Stimulated activated CD8-positive, alpha-beta memory T cell treated with anti-CD3 and anti-CD28 coated beads, Interleukin-7, amount 100 ng/mL, for 4 hours (primary cell): ENCODE results near the gene NPTXR.

Experiments used
- DNase-seq, 2 donors: peaks; one replicate each; pipeline ENCODE4 v3.0.0-alpha.2; 2020; ENCODE audit warnings: low read depth in 2 of 2

The NPTXR gene

DNA sequence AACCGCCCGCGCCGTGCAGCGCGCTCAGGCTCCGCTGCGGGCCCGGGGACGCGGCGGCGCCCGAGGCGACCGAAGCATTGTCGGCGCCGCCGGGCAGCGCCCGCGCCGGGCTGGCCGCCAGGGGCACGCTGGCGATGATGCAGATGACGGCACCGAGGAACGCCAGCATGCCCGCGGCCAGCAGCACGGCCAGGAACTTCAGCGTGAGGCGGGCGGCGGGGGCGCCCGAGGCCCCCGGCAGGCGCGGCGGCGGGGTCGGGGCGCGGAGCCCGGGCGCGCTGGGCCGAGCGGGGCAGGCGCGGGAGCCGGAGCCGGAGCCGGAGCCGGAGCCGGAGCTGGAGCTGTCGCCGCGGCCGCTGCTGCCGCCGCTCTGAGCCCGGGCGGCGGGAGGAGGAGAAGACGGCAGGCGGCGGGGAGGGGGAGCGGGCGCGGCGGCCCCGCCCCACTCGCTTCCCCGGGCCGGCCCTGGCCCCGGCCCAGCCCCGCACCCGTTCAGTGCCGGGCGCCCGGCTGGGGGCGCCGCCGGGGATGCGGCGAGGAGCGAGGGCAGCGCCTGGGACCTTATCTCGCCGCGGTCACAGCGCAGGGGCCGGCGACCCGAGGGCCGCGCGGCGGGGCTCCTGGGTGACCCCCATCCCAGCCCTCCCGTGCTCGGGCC lies at the start of gene NPTXR:
TSS of gene NPTXR (minus strand) at position 372 of the 658 bp plus-strand sequence.
- DNase-seq: peak in 1 of 2 donors; percentile 40

DNA sequence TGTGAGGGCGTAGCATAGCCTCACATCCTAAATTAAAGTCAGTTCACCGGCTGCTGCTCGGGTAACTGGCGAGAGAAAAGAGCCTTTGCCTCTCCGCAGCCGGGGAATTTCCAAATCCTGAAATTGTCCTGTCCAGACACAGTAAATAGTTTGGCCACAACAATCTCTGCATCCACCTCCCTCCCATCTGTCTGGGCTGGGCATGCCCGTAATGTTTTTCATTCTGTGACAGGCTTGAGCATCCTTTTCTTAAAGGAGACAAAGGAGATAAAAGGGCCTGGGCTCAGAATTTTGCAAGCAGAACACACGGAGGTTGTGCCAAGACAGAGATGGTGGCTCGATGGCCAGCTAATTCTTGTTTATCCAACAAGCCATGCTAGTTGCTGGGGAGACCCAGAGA lies 47.4 kb upstream of the NPTXR start:
- DNase-seq: no peak

DNA sequence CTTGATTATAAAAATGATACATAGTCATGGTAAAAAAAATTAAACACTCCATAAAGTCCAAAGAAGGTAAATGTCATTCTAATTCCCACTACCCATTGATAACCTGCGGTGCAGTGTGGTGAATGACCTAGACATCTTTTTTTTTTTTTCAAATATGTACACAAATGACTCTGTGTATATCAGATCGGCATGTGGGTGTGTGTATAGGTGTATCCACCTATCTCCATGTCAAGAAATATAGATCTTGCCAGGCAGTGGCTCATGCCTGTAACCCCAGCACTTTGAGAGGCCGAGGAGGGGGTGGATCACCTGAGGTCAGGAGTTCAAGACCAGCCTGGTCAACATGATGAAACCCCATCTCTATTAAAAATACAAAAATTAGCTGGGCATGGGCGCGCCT lies 46.5 kb upstream of the NPTXR start:
- no peak for DNase-seq

DNA sequence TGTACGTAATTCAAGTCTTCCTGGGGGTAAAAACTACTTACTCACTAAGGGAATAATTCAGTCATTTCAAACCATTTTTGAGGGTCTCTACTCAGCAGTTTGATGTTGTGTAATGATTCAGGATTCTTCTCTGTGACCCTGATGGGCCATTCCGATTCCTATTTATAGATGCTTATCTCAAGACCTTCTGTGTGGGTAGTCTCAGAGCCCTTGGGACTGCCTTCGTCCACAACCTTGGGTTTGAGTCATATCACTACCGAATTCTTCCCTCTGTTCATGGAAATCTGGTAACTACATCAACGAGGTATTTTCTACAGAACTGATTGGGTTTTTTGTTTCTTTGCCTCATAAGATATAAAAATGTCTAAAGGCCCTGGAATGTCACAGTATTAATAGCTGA lies 42.5 kb upstream of the NPTXR start:
- DNase-seq: no peak

DNA sequence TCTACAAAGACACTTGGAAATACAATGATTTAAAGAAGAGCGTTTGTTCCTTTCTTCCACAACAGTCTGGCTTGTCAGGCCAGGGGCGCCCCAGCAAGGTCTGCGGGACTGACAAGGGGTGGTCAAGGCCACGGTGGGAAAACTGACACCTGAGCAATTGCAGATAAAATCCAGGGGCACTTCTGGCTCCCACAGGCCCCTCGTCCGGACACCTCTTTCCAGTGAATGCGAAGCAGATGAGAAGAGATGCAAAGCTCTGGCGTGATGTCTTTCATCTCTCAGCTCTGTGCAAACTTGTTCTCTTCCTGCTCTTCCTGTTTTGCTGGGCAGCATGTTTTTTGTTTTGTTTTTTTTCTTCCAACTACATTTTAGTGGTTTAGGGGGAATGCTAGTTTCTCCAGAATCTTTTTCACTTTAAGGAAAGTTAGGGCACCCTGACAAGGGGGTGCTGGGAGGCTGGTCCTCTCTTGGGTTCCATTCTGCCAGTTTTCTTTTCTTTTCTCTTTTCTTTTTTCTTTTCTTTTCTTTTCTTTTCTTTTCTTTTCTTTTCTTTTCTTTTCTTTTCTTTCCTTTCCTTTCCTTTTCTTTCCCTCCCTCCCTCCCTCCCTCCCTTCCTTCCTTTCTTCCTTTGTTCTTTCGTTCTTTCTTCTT lies 39.3 kb upstream of the NPTXR start:
- DNase-seq: no peak

DNA sequence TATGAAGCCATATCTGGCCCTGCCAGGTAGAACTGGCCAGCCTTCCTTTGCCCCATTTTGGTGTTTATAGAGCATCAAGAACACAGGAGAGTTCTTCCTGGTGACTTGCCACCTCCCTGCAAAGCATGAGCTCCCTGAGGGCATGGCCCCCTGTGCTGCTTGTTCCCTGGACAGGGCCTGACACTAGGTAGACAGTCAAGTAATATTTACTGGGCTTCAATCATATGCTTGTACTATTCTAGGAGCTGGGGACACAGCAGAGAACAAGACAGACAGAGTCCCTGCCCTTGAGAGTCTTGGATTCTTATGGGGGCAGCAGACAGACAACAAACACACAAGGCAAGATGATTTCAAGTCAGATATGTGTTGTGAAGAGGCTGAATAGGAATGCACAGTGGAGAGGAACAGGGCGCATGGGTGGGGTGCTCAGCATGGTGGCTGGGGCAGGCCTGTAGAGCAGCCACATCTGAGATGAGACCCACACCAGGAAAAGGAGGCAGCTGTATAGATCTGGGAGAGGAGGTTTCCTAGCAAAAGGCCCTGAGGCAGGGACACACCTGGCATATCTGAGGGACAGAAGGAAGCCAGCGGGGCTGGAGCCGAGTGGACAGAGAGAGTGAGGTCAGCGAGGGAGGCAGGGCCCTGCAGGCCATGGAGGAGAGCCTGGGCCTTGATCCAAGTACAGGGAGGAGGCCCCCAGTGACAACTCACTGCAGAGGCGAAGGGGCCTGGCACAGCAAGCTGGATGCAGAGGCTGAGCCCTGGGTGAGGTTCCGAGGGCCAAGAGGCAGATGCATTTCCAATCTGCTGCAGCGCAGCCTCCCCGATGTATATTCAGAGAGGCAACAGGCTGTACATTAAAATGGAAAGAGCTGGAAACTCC lies 38.4 kb upstream of the NPTXR start:
- no peak for DNase-seq

DNA sequence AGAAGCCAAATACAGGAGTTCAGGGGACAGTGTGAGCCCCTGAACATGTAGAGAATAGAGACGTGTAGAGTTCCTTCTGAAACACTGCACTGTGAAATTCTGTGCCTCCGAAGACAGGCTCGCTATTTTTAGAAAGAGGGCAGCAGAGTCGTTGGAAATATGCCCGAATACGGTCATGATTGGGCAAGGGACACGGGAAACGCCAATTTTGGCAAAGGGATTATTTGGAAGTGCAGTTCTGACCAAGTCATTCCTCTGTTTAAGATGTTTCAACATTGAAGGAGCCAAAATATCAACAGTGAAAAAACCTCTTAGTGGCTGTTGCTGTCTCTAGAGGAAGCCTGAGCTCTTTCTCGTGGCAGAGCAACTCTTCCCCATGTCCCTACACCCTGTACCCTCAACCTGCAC lies 37.6 kb upstream of the NPTXR start:
- DNase-seq: no peak

DNA sequence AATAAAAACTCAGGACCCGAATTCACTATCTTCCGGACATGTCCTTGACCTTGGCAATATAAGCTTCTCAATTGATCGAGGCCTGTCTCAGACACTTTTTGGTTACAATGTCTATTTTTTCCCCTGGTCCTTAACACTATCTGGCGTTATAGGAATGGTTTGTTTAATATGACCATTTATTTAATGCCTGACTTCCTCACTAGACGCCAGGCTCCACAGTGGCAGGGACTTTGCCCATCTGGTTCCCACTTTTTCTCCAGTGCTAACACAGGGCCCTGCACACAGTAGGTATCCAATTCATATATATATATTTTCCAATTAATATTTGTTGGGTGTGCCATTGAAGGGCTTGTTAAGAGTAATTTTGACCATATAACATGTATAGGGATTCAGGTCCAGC lies 36.1 kb upstream of the NPTXR start:
- DNase-seq: no peak

DNA sequence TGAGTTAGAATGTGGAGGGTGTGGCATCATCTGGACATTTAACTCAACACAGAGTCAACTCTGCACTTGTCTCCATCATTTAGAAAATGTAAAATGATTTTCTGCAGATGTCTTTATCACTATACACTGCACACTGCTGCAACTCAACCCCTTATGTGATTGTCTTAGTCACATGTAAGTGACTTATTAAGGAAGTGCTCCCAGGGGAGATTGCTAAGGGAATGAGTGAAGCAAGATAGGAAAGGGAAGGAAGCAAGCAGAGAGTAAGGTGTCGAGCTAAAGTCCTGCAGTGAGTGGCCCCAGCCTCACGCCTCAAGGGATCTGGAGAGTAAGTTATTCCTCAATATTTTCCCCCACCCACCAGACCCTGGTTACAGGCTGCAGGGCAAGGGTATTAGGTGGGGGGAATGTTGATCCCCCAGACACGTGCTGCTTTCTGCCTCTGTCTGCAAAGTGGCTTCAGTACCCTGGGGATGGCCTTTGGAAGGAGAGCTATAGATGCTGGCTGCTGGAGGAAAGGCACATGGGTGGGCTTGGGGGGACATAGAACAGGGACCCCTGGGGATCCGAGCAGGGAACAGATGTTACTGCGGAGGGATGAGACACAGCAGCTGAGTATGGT lies 35.4 kb upstream of the NPTXR start:
- no peak for DNase-seq

DNA sequence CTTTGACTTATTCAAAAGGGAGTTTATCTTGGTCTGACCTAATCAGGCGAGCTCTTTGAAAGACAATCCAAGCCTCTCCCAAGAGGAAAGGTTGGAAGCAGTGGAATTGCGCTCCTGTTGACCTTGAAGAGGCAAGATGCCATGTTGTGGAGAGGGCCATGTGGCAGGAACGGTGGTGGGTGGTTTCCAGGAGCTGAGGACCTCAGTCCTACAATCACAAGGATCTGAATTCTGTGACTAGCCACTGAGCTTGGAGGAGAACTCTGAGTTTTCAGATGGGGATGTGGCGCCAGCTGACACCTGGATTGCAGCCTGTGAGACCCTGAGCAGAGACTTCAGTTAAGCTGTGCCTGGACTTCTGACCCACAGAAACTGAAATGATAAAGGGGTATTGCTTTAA lies 34.2 kb upstream of the NPTXR start:
- no peak for DNase-seq

DNA sequence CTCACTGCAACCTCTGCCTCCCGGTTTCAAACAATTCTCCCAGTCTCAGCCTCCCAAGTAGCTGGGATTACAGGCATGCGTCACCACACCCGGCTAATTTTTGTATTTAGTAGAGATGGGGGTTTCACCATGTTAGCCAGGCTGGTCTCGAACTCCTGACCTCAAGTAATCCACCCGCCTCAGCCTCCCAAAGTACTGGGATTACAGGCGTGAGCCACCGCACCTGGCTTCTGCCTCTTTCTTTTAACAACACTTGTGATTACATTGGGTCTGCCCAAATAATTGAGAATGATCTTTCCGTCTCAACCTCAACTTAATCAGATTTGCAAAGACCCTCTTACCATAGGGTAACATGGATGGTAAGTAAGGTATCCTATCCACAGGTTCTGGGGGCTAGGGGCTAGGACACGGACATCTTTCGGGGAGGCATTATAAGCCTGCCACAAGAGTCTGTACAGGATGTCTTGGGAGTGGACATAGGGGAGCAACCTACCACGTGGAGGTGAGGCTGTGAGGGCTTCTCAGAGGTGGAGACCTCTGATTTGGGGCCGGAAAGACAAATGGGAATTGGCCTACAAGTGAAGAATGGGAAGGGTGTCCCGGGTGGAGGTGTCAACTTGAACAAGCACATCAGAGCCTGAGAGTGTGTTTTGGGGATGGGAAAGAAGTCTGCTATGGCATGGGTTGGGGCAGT lies 30.8 kb upstream of the NPTXR start:
- DNase-seq: no peak

DNA sequence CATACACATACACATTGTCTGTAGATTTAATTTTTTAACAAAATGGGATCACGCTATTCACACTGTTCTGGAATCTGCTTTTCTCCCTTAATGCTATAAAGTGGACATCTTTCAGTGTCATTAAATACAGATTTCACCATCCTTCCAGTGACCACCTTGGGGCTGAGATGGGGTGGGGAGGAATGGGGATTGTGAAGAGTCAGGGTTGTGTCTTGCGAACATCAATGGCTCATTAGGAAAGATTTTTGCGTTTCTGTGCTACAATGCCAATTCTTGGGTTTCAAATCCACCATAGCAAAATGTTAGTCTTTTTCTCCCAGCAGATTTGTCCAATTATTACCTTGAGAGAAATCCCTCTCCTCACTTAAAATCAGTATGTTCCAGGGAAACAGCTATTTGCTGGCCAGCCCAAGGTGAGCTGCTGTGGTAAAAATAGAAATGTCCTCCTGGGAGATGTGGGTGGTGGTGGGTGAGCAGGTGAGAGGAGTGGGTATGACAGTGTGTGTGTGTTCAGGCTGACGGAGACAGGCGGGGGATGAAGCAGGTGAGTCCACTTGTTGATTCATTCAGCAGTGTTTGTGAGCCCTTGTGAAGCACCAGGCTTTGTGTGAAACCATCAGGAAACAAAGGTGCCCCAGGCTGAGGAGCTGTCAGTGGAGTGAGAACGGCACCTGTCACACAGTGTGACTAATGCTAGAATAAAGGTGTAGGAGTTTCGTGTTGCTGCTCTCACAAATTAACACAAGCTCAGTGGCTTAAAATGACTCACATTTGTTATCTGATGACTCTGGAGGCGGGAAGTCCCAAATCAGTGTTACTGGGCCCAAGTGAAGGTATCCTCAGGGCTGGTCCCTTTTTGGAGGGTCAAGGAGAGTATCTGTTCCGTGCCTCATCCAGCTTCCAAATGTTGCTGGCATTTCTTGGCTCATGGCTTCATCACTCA lies 29.9 kb upstream of the NPTXR start:
- peak; percentile 65 to 76 for DNase-seq

DNA sequence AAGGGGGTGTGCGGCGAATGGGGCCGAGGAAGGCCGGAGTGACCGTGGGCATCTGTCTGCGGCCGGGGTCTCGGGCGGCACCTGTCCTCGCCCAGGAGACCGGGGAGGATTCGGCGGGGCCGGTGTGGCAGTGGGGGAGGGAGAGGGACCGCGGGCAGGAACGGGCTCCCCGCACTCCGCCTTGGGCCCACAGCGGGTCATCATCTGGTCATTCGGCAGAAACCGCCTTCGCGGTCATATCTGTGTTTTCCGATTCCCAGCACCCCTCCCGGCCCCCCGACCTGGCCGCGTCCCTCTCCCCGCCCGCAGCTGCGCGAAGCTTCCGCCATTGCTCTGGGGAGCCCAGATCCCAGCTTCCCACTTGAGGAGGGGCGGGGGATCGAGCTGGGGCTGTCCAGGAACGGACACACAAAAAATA lies 29.0 kb upstream of the NPTXR start:
- no peak for DNase-seq

DNA sequence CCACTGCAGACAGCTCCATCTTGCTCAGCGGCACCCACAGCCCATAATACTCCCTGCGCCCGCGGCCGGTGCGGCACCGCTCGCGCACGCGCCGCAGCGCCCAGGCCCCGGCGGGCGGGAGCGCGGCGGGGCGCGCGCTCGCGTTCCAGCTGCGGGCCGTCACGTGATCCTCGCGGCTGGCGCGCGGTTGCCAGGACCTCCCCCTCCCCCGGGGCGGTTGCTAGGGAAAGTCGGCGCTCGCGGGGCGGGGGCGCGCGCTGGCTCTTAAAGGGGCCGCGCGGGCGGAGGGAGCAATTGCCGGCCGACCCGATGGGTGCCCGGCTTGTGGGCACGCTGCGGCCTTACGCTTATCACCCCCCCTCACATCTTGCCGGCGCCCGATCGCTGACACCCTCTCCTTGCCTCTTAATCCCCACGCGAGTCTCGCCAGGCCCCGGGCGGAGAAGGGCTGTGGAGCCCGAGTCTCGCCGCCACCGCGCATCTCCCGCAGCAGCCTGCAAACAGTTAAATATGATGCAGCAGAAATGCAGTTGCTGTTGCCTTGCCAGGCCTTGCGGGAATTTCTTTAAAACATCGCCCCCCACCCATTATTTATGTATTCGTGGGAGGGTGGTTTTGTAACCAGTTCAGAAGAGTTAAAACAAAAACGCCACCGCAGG lies 28.5 kb upstream of the NPTXR start, which contains the start of gene CBX6:
TSS of gene CBX6 (minus strand) at position 45 of the 659 bp plus-strand sequence. CDS start at position 19, 26 bp downstream.
- peak; percentile 86 to 94 for DNase-seq

DNA sequence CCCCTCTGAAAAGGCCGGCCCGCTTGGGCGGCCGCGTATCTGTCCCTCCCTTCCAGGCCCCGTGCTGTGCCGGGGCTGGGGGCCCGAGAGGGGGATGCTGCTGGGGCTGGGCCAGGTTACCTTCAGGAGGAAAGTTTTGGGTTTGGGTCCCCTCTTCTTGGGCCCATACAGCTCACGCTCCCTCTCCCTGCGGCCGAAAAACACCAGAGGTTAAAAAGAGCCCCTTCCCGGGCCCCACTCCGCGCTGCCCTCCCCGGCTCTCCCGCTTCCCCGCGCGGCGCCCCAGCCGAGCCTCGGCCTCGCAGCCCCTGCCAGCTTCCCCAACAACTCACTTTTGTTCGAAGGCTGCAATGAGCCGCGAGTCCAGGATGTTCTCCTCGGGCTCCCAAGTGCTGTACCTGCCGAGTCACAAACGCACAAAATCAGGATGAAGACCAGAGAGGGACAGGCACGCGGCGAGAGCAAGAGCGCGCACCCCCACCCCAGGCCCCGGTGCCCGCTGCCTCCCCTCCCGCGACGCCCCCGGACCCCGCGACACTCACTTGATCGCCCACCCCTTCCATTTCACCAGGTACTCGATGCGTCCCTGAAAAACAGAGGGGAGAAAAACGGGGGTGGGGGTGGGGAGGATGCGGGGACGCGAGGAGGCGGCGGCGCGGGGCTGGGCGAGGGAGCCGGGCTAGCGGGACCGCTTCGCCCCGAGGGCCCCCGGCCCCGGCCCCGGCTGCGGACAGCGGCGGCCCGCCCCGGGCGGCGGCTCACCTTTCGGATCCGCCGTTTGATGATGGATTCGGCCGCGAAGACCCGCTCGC lies 27.7 kb upstream of the NPTXR start:
- peak; percentile 16 to 38 for DNase-seq

DNA sequence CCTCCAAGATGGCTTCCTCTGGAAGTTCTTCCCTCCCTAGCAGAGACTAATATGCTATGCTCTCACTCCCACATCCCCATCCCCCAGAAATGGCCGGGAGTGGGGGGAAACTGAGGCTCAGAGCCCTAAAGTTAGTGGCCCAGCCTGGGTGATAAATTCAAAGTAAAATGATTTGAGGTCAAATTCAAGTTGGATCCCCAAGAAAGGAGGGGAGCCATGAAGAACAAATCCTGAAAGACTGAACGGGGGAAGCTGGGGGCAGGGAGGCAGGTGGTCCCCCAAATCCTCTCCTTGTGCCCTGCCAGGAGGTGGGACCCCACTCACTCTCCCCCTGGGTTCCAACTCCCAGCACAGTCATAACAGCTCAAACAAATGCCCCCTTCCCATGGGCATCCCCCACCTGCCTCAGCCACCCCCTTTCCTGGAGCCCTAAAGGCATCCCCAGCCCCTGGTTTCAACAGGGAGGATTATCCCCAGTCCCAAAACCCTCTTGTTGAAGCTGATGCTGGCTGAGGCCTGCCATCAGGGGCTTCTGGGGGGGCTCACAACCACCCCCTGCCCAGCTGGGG lies 27.0 kb upstream of the NPTXR start:
- no peak for DNase-seq

DNA sequence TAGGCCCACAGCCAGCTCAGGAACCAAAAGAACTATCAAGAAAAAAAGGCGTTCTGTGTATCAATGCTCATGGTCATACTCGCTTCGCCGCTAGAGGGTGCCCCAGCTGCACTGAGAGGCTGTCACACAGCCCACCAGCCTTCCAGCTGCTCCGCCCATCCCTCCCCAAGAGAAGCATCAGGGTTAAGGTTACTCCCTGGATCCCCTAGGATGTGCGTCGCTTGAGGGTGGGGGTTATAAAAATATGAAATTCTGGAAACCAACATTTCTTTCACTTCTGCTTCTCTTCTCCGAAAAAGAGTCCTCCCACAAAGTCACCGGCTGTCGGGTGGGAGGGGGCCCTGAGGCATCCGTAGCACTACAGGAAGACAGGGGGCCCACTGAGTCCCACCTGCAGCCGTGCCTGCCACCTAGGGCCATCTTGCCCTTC lies 26.5 kb upstream of the NPTXR start:
- DNase-seq: peak; percentile 80 to 81

DNA sequence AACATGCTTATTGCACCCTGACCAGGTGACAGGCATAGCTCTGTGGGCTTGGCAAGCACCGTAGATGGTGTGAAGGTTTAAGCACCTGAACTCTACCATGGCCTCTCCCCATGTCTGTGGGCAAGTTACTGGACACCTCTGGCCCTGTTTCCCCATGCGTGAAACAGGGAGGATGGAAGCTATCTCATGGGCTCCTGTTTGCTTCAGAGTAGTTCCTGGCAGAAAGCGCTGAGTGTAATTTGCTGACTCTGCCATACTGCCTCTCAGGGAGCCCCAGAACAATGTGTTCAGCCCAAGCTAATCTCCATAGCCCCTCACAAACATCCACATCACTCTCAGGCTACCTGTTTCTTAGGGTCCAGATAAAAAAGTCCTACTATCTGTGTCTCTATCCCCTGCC lies 25.8 kb upstream of the NPTXR start:
- no peak for DNase-seq
